DND-41 (cell line): ENCODE data around the gene PPARD.

Experiments
- ATAC-seq: fragments of 200-7000 bp; cut with Tn5 transposase; 3 replicates; pipeline ENCODE4 v1.9.1; 2021; ENCODE audit warnings: low read depth; ENCODE audit not compliant: insufficient read depth
- DNase-seq: peaks from one replicate; pipeline ENCODE4 v3.0.0-alpha.2; 2020
- H2AFZ ChIP-seq: 2 replicates; pipeline ENCODE4 v1.6.0; 2012; ENCODE audit warnings: low read depth, low read length
- H3K27ac ChIP-seq: 2 replicates; pipeline ENCODE4 v1.5.1; 2012; ENCODE audit warnings: low read length, inconsistent platforms
- H3K27me3 ChIP-seq: fragments of 200-600 bp; sonication (generic); 2 replicates; pipeline ENCODE4 v1.6.0; 2012; ENCODE audit warnings: low read length, mild to moderate bottlenecking, inconsistent platforms; ENCODE audit not compliant: insufficient read depth, poor library complexity
- H3K36me3 ChIP-seq: 2 replicates; pipeline ENCODE4 v1.5.1; 2012; ENCODE audit warnings: low read length, inconsistent platforms; ENCODE audit not compliant: insufficient read depth
- H3K4me1 ChIP-seq: 2 replicates; pipeline ENCODE4 v1.5.1; 2012; ENCODE audit warnings: mild to moderate bottlenecking, low read length; ENCODE audit not compliant: insufficient read depth
- H3K4me2 ChIP-seq: 2 replicates; pipeline ENCODE4 v1.6.0; 2012; ENCODE audit warnings: mild to moderate bottlenecking, moderate library complexity, low read length, inconsistent platforms; ENCODE audit not compliant: insufficient read depth
- H3K4me3 ChIP-seq, 2 experiments: fragments of 200-600 bp in 1 of 2; shearing (Covaris generic) in 1 of 2; 2 replicates each; pipeline ENCODE4 v1.5.1; 2012 to 2016; ENCODE audit warnings: inconsistent platforms in 2 of 2, low read length in 2 of 2, mild to moderate bottlenecking in 2 of 2, low read depth in 1 of 2, moderate library complexity in 1 of 2
- H3K79me2 ChIP-seq: 2 replicates; pipeline ENCODE4 v1.6.0; 2012; ENCODE audit warnings: low read length, inconsistent platforms; ENCODE audit not compliant: insufficient read depth
- H3K9ac ChIP-seq: 2 replicates; pipeline ENCODE4 v1.6.0; 2012; ENCODE audit warnings: low read depth, mild to moderate bottlenecking, inconsistent platforms, low read length, moderate library complexity
- H3K9me3 ChIP-seq: 2 replicates; pipeline ENCODE4 v1.5.1; 2012; ENCODE audit warnings: low read length, moderate library complexity, mild to moderate bottlenecking, inconsistent platforms; ENCODE audit not compliant: insufficient read depth, severe bottlenecking
- H4K20me1 ChIP-seq: 2 replicates; pipeline ENCODE4 v1.6.0; 2012; ENCODE audit warnings: low read length; ENCODE audit not compliant: insufficient read depth
- CTCF ChIP-seq: IDR thresholded peaks from 2 replicates; pipeline ENCODE4 v1.5.1; 2012; ENCODE audit warnings: borderline replicate concordance, low read length, moderate library complexity, mild to moderate bottlenecking; ENCODE audit not compliant: poor library complexity, severe bottlenecking; ENCODE audit errors: extremely low read depth
- EZH2 ChIP-seq: IDR thresholded peaks from 3 replicates; pipeline ENCODE4 v1.6.1; 2012; ENCODE audit warnings: borderline replicate concordance, low read depth, mild to moderate bottlenecking, moderate library complexity, low read length, inconsistent platforms; ENCODE audit not compliant: severe bottlenecking

PPARD gene

GRCh38 chr6:35471836-35472345 is 129.5 kb downstream of the PPARD start:
- Histone ChIP-seq H3K4me2 (peak overlapping the region; percentile 25; the same call in 1 of the 2 replicates), H3K27me3 (no peaks in the 10 kb centered on the region), H4K20me1 (peaks cover 49% of the 10 kb centered on the region), H3K4me3 (no peak overlapping the region), H3K27ac (no peak overlapping the region), H2AFZ (no peak overlapping the region), H3K36me3 (peaks cover 47% of the 10 kb centered on the region), H3K79me2 (peaks cover 30% of the 10 kb centered on the region), H3K9ac (no peak overlapping the region), H3K9me3 (no peaks in the 10 kb centered on the region), H3K4me1 (peaks cover 32% of the 10 kb centered on the region)
- DNase-seq = no peak
- TF ChIP-seq CTCF = no peak
- TF ChIP-seq EZH2 = no peak
- ATAC-seq = no peak

- Histone ChIP-seq H3K4me2 (no peak overlapping the region), H3K4me1 (peaks cover 23% of the 10 kb centered on the region), H3K36me3 (peaks cover 47% of the 10 kb centered on the region), H3K4me3 (no peak overlapping the region), H3K79me2 (peaks cover 29% of the 10 kb centered on the region), H4K20me1 (peaks cover 49% of the 10 kb centered on the region), H3K27ac (no peak overlapping the region), H3K27me3 (no peaks in the 10 kb centered on the region), H3K9ac (no peak overlapping the region), H3K9me3 (no peaks in the 10 kb centered on the region), H2AFZ (no peak overlapping the region)
- no peak for TF ChIP-seq CTCF
- no peak for TF ChIP-seq EZH2
- DNase-seq = peak; percentile 23
- no peak for ATAC-seq
Measured at GRCh38 chr6:35473075-35473849, 130.9 kb downstream of the PPARD start.

- no peak overlapping the region for H3K27ac ChIP-seq
- H3K4me1 ChIP-seq = peaks cover 23% of the 10 kb centered on the region
- ATAC-seq (no peak; the same call in 2 of the 3 replicates), DNase-seq (no peak)
- H3K9me3 ChIP-seq = no peaks in the 10 kb centered on the region
- peaks cover 24% of the 10 kb centered on the region for H3K79me2 ChIP-seq
- H2AFZ ChIP-seq = no peak overlapping the region
- H3K36me3 ChIP-seq = peaks cover 42% of the 10 kb centered on the region
- no peak overlapping the region for H3K4me3 ChIP-seq
- H3K27me3 ChIP-seq = no peaks in the 10 kb centered on the region
- no peak overlapping the region for H3K9ac ChIP-seq
- peaks cover 46% of the 10 kb centered on the region for H4K20me1 ChIP-seq
- no peak overlapping the region for H3K4me2 ChIP-seq
- TF ChIP-seq CTCF (no peak), EZH2 (no peak)
Measured at GRCh38 chr6:35473850-35474130, 131.4 kb downstream of the PPARD start.
